ENCODE results near the gene YBX1. TPM values are rescaled to one million over a fixed set of nuclear protein-coding genes. Genes with fewer than 3 reads are reported as not detected.
A peak's percentile ranks its signal among the peaks of the same experiment; 100 is the strongest.

YBX1 gene
- total and polyA plus RNA-seq, 2 of the 13 experiments (the other 11 are each of a cell fraction or from before 2014, with no cell fraction given) = 339 to 628 TPM

GRCh38 chr1:42658877-42659337 is 23.3 kb upstream of the YBX1 start (continued):
- TF ChIP-seq ETS1 (CRISPR knock-in tag; IDR thresholded peaks at IDR 0.05) (no peak), KDM5A (IDR thresholded peaks at IDR 0.05; ENCODE audit: borderline replicate concordance, low read length) (0 out of 2 replicates have a peak, but pooled peaks have one; percentile 46), ZSCAN20 (CRISPR knock-in tag; IDR thresholded peaks at IDR 0.05; ENCODE audit: borderline replicate concordance) (0 out of 2 replicates have a peak, but pooled peaks have one; percentile 27), EEA1 (CRISPR knock-in tag; IDR thresholded peaks at IDR 0.05; ENCODE audit: borderline replicate concordance) (0 out of 2 replicates have a peak, but pooled peaks have one; percentile 76), ZNF749 (CRISPR knock-in tag; IDR thresholded peaks at IDR 0.05; ENCODE audit: borderline replicate concordance) (0 out of 2 replicates have a peak, but pooled peaks have one; percentile 6), PHF21A (CRISPR knock-in tag; IDR thresholded peaks at IDR 0.05) (0 out of 2 replicates have a peak, but pooled peaks have one; percentile 1), AGO1 (IDR thresholded peaks at IDR 0.05; ENCODE audit: low read depth, low read length, poor library complexity, severe bottlenecking) (no peak), JUND (CRISPR knock-in tag; IDR thresholded peaks at IDR 0.05) (no peak), SUZ12 (IDR thresholded peaks at IDR 0.05; ENCODE audit: low read depth, low read length) (no peak), PBX2 (CRISPR knock-in tag; IDR thresholded peaks at IDR 0.05) (no peak), KLF12 (CRISPR knock-in tag; IDR thresholded peaks at IDR 0.05; ENCODE audit: borderline replicate concordance) (0 out of 2 replicates have a peak, but pooled peaks have one; percentile 12)

Measured in HepG2 (cell line).